Ramos (cell line): ENCODE data around the gene GHDC.

Experiments used
- in situ Hi-C: fragments of 300-500 bp; cut with MboI; formaldehyde crosslinking; loops from one replicate; pipeline ENCODE4 v1.14.3; 2022; ENCODE audit warnings: low sequenced_read_pairs; ENCODE audit not compliant: unreplicated experiment

Gene GHDC

GRCh38 chr17:42183741-42184711 is 10.3 kb downstream of the GHDC start:
- in situ Hi-C loops = no loop called here

GRCh38 chr17:42182927-42183734 is 11.2 kb downstream of the GHDC start:
- in situ Hi-C loops = no loop called here

GRCh38 chr17:42181851-42182207 is 12.5 kb downstream of the GHDC start:
- in situ Hi-C loops = no loop called here

GRCh38 chr17:42180922-42181850 is 13.1 kb downstream of the GHDC start, which contains the start of gene KCNH4:
Gene KCNH4 (minus strand): TSS chr17:42181142. CDS start chr17:42180945, 197 bp downstream.
- in situ Hi-C loops = no loop called here

- in situ Hi-C loops = no loop called here
Measured at GRCh38 chr17:42180411-42180921, 13.8 kb downstream of the GHDC start.

GRCh38 chr17:42179911-42180410 is 14.3 kb downstream of the GHDC start:
- in situ Hi-C loops = no loop called here

GRCh38 chr17:42179335-42179734 is 15.0 kb downstream of the GHDC start:
- in situ Hi-C loops = no loop called here

- in situ Hi-C loops = no loop called here
Measured at GRCh38 chr17:42178817-42179216, 15.5 kb downstream of the GHDC start.

- in situ Hi-C loops = no loop called here
Measured at GRCh38 chr17:42177684-42178083, 16.6 kb downstream of the GHDC start.

GRCh38 chr17:42174126-42174783 is 20.0 kb downstream of the GHDC start:
- in situ Hi-C loops = no loop called here

- in situ Hi-C loops = no loop called here
Measured at GRCh38 chr17:42171831-42172230, 22.5 kb downstream of the GHDC start.

- in situ Hi-C loops = no loop called here
Measured at GRCh38 chr17:42169351-42169750, 24.9 kb downstream of the GHDC start.

- in situ Hi-C loops = no loop called here
Measured at GRCh38 chr17:42167807-42168206, 26.5 kb downstream of the GHDC start.

- in situ Hi-C loops = no loop called here
Measured at GRCh38 chr17:42166196-42166763, 28.0 kb downstream of the GHDC start.

- in situ Hi-C loops = no loop called here
Measured at GRCh38 chr17:42165751-42166150, 28.5 kb downstream of the GHDC start.

- in situ Hi-C loops = no loop called here
Measured at GRCh38 chr17:42163696-42164407, 30.4 kb downstream of the GHDC start.

- in situ Hi-C loops = no loop called here
Measured at GRCh38 chr17:42163113-42163512, 31.2 kb downstream of the GHDC start.

GRCh38 chr17:42160531-42160910 is 33.8 kb downstream of the GHDC start:
- in situ Hi-C loops = no loop called here
